OCI-LY3 (cell line): ENCODE measurements around the gene ZFP91.

Experiments used
- EZH2phosphoT487 ChIP-seq: fragments of 200-600 bp; shearing (Covaris generic); IDR thresholded peaks from 2 replicates; pipeline ENCODE4 v1.6.1; 2018; ENCODE audit warnings: antibody characterized with exemption, mixed run types, low read depth
- TF ChIP-seq, protein P1 (sequence below): fragments of 200-600, 300-600 bp; sonication (generic); IDR thresholded peaks from 2 replicates; pipeline ENCODE4 v1.5.1; 2014; ENCODE audit warnings: antibody characterized with exemption, low read length, low read depth

DNA sequence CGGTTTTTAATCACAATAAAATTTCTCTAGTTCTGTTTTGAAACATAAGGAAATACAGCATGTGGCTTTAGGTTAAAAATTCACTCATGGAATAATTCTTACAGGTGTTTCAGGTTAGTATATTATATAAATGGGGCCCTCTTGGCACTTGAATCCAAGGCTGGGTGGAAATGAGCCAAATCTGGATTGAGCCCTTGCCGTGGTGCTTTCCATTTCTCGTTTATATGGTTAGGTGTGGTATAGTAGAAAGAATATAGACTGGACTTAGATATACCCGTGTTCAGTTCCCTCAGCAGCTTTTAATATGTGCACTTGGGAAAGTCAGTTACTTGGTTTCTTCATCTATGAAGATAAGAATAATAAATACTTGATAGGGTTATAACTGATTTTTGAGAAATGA lies 16.0 kb downstream of the ZFP91 start:
- no peak for TF ChIP-seq EZH2phosphoT487
- TF ChIP-seq, protein P1, sequence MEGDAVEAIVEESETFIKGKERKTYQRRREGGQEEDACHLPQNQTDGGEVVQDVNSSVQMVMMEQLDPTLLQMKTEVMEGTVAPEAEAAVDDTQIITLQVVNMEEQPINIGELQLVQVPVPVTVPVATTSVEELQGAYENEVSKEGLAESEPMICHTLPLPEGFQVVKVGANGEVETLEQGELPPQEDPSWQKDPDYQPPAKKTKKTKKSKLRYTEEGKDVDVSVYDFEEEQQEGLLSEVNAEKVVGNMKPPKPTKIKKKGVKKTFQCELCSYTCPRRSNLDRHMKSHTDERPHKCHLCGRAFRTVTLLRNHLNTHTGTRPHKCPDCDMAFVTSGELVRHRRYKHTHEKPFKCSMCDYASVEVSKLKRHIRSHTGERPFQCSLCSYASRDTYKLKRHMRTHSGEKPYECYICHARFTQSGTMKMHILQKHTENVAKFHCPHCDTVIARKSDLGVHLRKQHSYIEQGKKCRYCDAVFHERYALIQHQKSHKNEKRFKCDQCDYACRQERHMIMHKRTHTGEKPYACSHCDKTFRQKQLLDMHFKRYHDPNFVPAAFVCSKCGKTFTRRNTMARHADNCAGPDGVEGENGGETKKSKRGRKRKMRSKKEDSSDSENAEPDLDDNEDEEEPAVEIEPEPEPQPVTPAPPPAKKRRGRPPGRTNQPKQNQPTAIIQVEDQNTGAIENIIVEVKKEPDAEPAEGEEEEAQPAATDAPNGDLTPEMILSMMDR, result no peak
